Inflammatory macrophage (primary cell): ENCODE data around the gene TNFAIP8L1.
A peak's percentile ranks its signal among the peaks of the same experiment; 100 is the strongest.

ENCODE experiments used
- DNase-seq, 2 donors: peaks; one replicate each; pipeline ENCODE4 v3.0.0-alpha.2; 2020 to 2022

The TNFAIP8L1 gene

DNA sequence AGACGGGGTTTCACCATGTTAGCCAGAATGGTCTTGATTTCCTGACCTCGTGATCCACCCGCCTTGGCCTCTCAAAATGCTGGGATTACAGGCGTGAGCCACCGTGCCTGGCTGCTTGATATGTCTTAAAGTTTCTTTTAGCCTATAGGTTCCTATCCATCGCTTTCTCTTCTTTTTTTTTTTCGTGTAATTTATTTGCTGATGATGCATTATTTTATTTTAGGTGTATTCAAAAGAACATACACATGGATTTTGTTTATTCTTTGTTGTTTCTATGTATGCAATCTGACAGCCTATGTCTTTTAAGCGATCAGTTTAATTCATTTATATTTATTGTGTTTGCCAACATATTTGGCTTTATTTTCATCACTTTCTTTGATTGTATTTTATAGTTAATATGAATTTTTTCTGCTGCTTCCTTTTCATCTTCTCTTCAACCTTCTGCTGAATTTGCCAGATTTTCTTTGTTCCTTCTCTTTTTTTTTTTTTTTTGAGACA lies 26.0 kb upstream of the TNFAIP8L1 start:
- DNase-seq, result no peak

DNA sequence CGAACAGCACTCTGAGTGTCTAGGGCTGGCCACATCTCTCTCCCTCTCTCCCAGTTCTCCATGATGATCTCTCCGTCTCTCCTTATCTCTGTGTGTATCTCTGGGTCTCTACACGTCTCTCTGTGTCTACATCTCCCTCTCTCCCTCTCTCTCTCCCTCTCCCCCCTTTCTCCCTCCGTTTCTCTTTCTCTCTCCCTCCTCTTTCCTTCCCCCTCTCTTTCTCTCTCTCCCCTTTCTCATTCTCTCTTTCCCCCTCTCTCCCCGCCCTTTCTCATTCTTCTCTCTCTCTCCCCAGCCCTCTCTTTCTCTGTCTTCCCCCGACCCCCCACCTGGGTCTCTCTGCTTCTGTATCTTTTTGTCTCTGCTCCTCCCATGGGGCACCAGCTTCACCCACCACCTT lies 21.3 kb upstream of the TNFAIP8L1 start:
- no peak for DNase-seq

DNA sequence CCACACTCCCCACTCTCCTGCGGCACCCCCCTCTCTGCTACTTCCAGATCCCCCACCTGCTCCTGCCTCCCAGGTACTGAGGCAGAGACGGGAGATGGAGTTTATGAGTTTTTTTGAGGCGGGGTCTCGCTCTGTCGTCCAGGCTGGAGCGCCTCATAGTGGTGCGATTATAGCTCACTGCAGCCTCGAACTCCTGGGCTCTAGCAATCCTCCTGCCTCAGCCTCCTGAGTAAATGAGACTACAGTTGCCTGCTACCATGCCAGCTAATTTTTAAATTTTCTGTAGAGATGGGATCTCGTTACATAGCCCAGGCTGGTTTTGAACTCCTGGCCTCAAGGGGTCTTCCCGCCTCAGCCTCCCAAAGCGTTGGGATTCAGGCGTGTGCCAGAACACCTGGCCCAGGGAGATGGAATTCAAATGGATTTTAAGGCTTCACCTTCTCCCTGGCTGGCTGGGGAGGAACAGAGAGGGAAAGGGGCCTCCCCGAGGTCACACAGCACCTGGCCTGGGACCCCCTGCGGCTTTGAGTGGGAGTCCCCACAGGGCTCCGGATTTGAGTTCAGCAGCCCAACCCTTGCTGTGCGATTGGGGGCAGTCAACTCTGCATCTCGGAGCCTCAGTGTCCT lies 19.5 kb upstream of the TNFAIP8L1 start:
- DNase-seq, result no peak

DNA sequence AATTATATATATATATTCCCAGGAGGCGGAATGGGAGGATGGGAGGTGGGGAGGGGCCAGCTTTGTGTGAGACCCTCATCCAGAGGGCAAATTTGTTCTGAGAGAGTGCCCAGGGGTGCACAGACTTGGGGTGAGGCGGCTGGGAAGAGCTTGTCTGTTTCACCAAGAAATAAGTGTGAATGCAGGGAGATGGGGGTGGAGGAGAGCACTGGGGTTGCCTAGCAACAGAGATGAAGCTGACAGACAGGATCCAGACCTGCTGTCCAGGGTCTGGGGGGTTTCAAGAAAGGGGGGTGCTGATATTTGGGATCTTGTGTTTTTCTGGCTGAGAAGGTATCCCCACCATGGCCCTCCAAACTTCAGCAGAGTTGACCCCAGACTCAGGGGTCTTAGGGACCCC lies 18.6 kb upstream of the TNFAIP8L1 start:
- no peak for DNase-seq

DNA sequence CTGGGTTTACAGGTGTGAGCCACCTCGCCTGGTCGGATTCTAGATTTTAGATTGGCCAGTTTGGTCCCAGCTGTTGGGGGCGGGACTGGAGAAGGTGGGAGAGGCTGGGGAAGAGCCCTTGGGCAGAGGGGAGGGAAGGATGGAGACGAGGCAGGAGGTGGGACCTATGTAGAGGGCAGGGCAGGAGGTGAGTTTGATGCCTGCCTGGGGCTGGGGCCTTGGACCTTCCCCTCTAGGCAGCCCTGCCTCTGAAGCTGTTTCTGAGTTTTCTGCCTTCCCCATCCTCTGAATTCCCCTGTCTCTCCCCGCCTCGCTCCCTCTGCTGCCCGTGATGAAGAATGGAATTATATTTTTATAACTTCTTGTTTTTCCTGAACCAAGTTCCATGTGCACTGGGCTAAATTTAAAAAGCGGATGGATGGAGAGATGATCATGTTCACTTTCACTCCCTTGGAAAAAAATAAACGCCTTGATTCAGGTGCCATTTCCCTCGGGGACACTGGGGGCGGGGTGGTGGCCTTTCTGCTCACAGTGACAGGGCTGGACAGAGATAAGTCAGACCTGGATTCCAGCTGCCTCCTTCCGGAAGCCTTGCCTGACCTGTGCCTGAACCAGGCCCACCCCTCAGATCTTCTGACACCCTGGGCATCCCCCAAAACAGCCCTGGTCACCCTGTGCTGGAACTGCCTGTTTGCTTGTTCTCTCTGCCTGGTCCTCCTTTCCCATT lies 16.5 kb upstream of the TNFAIP8L1 start:
- DNase-seq, result no peak

DNA sequence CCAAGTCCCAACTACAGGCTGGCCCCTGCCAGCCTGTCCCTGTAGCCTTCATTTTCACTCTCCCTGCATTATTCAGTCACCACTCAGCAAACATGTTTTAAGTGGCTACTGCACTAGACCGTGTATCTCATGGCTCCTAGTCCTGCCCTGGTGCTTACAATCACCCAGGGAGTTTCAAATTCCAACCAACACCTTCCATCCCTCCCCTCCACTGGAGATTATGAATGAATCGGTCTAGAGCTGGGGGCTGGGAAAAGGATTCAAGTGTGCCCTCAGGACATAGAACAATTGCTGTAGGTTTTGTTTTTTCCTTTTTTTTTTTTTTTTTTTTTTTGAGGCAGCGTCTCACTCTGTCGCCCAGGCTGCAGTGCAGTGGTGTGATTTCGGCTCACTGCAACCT lies 15.0 kb upstream of the TNFAIP8L1 start:
- DNase-seq, result no peak

DNA sequence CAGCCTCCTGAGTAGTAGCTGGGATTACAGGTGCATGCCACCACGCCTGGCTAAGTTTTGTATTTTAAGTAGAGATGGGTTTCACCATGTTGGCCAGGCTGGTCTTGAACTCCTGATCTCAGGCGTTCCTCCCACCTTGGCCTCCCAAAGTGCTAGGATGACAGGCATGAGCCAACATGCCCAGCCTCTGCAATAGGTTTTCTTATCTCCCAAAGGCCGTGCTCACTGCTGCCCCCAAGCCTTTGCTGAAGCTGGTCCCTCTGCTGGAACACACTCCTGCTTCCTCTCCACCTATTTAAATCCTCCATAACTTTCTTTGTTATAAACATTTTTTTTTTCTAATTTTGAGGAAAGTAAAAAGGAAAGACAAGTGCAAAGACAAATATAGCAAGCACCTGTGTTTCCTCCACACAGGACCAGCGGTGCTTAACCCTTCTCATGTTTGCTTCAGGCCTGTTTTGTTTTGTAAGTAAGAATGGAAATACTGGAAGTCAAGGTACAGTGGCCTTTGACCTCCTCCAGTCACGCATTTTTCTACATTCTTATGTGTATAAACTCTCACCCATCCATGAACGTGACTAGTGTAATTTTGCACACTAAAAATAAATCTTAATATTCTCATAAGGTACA lies 14.5 kb upstream of the TNFAIP8L1 start:
- DNase-seq, result peak in 1 of 2 donors; percentile 44

DNA sequence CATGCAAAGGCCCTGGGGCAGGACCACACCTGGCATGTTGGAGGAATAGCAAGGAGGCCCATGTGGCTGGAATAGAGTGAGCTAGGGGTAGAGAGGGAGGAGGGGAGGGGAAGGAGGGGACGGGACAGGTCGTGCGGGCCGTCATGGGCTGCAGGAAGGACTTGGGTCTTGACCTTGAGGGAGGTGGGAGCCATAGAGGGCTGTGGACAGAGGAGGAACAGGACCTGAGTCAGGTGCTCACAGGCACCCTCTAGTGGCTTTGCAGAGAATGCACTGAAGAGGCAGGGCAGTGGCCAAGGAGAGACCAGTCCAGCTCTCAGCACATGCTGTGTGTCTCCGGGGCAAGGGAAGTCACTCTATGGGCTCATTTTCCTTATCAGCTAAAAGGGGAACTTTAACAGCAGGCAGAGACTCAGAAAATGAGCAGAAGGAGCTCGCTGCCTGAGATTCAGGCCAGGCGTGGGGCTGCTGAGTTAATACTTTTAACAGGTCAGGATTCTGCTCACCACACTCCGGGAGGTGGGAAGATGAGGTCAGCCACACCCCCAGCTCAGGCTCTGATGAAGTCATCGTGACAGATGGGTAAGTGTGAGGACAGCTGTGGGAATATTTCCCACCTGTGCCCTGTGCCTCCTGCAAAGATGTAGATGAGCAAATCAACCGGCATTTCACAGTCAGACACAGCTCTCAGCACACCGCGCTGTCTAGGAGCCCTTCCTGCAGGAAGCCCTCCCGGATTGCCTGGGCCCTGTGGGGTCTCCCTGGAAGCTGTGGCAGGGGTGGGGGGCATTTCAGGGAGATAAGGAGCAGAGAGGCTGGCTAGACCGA lies 6.0 kb upstream of the TNFAIP8L1 start:
- DNase-seq, result peak; percentile 96

DNA sequence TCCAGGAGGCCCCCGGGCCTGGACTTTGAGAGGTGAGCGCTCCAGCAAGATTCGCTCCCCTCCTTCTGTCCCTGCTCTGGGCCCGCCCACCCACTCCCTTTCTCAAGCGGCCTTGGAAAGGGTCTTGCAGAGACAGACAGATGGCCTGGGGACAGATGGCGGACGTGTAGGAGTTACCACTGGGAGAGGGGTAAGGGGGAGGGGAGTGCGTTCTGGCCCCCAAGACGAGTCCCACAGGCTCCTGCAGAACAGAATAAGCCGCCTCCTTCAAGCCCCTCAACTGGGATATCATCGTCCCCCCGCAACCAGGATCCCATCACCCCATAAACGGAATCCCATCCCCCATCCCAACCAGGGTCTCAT lies 3.6 kb upstream of the TNFAIP8L1 start:
- no peak for DNase-seq

DNA sequence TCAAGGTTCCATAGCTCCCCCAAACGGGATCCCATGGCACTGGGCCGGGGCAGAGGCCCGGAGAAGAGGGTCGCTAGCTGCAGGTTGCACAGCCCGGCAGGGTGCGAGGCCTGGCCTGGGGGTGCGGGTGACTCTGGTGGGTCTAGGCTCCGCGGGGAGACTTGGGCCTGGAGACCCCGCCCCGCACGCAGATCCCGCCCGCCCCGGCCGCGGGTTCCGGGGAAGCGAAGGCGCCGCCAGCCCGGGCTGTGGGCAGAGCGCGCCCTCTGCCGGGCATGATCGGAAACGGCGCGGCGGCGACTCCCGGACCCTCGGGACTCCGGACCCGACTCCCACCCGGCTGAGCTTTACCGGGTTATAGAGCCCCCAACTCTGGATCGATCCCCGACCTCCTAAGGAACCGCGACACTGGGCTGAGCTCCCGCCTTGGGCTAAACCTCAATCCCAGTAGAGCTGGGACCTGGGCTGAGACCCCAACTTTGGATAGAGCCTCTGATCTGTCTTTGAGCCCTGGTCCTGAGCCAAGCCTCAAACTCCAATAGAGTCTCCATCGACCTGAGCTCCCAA lies 3.1 kb upstream of the TNFAIP8L1 start:
- peak; percentile 43 to 67 for DNase-seq

DNA sequence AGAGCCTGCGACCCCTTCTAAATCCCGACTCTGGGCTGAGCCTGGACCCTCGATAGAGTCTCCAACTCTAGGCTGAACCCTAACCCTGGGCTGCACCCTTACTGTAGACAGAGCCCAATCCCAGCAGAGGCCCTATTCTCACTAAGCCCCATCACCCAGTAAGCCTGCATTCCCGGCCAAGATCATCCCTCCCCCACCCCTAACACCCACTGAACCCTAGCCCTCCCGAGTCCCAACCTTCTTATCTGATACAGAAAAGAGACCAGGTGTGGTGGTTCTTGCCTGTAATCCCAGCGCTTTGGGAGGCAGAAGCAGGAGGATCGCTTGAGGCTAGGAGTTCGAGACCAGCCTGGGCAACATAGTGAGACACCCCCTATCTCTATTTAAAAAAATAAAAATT lies 2.6 kb upstream of the TNFAIP8L1 start:
- DNase-seq, result no peak

DNA sequence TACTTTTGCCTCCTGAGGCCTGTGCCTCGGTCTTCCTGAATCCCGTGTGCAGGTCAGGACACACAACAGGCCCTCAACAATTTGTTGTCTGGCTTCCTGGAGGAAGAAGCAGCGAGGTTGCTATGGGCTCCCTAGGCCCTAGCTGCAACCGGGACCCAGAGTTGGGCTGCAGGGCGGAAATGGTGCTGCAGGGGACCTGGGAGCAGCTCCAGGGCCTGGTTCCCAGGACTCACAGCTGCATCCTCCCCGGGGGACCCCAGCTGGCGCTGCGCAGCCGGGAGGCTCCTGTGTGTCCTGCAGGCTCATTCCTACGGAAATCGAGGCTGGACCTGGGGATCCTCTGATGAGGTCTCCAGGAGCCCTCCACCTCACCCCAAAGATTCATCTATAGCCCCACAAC lies 999 bp upstream of the TNFAIP8L1 start:
- DNase-seq, result no peak

DNA sequence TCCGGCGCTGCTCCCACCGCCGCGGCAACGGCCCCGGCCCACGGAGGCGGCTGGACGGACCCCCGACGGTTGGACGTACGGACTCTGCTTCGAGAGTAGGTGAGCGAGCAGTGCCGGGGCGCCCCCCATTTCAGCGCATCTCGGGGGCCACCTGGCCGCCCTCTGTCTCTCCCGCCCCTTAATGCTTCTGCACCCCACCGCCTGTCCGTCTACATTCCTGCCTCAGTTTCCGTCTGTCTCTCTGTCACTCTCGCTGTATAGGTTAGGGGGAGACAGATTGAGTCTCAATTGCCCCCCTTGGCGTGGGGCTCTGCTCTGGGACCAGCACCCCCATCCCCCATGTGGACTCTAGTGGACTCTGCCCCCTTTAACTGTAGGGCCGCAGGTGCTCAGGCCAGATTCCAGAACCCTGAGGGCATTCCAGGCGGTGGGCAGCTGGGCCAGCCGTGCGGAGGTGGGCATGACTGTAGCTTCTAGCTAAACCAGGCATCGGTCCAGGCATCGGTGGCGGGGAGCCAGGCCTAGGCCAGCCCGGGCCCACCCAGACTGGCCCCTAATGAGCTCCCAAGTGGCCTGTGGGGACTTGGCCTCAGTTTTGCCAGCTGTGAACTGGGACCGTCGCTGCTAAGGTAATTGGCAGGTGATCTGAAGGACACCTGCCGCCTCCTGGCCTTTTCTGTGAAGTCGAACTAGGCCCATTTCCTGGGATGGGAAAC lies 373 bp downstream of the TNFAIP8L1 start:
- no peak for DNase-seq

DNA sequence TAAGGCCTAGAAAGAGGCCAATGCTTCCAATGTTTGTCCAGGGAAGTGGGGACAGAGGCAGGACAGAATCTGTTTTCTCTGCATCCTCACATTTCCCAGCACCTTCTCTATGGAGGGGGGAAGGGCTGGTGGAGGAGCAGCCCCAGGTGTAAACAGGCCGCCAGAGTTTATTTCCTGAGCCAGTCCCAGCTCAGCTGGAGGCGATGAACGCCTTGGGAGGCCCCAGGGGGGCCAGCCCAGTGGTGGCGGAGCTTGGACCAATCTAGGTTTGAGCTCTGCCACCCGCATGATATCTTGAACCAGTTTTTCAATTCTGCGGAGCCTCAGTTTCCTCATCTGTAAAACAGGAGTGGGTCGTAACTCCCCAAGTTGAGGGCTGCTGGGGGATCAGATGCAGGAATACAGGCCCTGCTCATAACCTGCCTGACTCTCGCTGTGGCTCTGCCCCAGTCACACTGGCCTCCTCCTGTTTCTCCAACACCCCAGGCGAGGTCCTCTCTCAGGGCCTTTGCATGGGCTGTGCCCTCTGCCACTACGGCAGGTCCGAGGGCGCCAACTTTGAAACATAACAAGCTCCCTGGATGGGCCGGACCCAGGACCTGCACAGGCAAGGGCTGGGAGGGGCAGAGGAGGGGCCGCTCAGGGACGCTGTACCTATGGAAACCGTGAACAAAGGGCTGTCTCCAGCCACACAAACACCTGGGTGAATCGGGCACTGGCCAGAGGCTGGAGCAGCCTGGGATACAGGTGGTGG lies 1.1 kb downstream of the TNFAIP8L1 start:
- DNase-seq, result no peak

DNA sequence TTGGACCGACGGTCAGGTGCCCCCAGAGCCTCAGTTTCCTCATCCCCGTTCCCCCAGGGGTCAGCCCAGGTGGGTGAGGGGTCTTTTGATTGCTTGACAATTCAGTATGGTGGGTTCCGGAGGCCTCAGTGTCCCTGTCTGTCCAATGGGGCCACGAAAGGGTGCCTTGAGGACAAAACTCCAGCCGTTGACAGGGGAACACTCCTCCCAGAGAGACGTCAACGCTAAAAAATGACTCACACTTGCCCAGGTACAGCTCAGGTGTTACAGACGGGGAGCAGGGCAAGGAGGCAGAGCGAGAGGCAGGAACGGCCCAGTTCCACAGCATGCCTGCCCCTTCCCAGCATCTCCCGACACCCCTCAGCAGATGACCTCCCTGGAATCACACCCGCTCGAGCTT lies 1.8 kb downstream of the TNFAIP8L1 start:
- DNase-seq, result no peak

DNA sequence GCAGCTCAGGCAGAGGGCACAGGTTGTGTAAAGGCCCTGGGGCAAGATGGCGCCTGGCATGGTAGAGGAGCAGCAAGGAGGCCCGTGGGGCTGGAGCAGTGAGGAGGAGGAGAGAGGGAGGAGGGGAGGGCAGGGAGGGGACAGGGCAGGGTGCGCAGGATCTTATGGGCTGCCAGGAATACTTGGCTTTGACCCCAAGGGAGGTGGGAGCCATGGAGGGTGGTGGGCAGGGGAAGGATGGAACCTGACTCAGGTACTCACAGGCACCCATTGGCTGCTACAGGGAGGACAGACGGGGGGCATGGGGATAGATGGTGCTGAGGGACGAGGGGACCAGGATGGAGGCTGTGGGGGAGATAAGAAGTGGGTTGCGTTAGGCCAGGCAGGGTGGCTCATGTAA lies 3.3 kb downstream of the TNFAIP8L1 start:
- DNase-seq, result no peak

DNA sequence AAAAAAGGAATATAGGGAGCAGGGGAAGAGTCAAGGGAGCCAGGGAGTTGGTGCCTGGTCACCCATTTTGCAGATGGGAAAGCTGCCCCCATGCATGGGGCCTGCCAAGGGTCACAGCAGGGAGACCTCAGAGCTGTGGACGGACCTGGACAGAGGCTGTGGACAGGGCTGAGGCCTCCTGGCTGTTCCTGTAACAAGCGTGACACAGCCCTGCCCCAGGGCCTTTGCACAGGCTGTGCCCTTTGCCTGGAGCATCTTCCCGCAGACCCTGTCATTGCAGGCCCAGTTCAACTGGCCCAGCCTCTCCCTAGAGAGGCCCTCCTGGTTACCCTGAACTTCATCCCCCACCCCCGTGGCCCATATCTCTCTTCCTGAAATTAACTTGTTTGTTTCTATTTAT lies 6.4 kb downstream of the TNFAIP8L1 start:
- DNase-seq, result no peak

DNA sequence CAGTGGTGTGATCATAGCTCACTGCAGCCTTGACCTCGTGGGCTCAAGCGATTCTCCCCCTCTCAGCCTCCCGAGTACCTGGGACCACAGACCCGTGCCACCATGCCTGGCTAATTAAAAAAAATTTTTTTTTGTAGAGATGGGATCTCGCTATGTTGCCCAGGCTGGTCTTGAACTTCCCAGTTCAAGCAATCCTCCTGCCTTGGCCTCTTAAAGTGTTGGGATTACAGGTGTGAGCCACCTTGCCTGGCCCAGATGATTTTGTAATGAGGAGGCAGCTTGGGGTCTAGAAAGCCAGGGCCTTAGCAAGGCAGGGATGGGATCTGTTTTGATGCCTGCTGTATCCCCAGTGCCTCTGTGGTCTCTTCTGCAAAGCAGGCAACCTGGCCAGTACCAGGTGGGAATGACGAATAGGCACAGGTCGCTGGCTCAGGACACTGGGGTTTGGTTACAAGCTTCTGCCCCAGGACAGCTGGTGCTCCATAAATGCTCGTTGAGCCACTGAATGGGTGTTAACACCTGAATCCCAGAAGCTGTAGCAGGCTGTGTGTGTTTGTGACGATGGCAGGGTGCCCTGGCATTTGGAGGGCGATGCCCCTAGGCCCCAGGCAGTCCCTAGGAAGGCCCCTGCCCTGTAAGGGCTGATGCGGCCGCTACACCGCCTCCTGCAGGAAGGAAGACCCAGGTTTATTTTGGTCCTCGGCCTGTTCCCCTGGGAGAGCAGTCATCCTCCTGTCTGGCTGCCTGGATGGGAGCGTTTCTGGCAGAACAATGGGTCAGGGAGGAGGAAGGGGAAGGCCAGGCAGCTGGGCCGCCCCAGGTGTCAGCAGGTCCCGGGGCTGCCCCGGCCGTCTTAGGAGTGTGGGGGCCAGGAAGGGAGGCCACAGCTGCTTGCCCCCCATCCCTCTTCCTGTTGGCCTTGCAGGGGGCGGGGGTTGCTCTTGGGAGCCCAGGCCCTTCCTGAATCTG lies 8.6 kb downstream of the TNFAIP8L1 start:
- DNase-seq, result no peak

DNA sequence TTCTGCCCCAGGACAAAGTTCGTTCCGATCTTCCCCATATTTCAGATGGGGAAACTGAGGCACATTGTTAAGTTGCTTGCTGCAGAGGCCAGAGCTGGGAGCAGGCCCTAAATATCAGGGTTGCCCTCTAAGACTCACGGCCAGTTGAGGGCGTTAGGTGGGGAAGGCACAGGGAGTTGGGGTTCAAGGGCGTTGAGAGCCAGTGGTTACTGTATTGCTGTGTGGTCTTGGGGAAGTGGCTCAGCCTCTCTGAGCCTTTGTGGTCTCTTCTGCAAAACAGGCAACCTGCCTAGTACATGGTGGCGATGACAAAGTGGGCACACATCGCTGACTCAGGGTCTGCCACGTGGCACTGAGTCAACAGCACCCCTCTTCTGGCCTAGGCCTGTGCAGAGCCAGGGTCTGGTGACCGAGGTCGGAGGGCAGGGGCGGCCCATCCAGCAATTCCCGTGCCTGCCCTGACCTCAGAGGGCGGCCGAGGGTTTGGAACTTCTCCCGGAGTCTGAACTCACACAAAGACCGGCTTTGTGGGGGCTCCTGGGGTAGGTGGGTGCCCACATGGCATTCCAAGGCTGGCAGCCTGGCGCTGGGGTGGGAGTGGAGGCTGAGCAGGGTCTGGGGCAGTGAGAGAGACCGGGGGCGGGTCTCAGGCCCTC lies 10.2 kb downstream of the TNFAIP8L1 start:
- DNase-seq, result peak; percentile 11 to 44

DNA sequence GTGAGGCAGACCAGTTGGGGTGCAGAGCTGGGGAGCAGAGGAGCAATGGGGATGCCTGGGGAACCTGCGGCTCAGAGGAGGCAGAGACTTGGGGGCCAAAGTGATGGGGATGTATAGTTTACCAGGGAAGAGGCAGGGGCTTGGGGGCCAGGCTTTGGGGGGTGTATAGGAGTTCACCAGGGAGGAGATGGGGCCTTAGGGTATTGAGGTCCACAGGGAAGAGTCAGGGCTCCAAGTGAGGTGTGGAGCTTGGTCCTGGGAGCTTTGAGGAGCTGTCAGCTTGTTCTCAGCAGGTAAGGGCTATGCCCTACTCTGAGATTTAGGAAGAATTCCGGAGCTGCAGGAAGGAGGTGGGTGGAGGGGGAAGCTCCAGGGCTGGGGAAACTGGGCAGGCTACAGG lies 10.8 kb downstream of the TNFAIP8L1 start:
- DNase-seq, result no peak
